DMS153 treated with DMSO at 0.1 percent for 48 hours (cell line): ENCODE measurements around the gene MIA2.
"Not testable (repeated sequence)": the region's sequence is repeated elsewhere in the genome, so short reads cannot be mapped to it uniquely, and the experiment has no call there.

Experiments
- DNase-seq: peaks from one replicate; lab custom pipeline; 2025; ENCODE audit not compliant: unreplicated experiment; lab: John Stamatoyannopoulos, UW

Gene MIA2

DNA sequence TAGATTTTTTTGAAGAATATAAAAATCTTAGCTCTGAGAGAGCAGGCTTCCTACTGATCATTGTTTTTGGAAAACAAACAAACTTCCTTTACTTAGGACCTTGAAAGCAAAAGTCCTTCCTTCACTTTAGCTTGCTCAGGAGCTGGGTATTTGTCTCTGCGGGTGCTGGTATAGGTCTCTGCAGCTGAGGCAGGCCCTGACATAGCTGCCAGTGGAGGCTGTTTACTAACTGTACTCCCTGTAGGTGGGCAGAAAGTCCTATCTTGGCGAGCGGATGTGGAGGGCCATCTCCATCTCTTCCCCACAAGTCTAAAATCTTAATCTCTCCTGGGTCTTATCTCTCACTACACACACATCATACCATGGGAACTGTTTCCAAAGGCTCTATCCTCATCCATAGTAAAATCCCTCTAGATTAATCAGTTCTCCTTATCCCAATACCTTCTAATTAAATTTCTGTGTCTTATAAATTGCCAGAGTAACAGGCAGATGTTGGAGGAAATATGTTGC lies 4.1 kb upstream of the MIA2 start:
- no peak for DNase-seq

DNA sequence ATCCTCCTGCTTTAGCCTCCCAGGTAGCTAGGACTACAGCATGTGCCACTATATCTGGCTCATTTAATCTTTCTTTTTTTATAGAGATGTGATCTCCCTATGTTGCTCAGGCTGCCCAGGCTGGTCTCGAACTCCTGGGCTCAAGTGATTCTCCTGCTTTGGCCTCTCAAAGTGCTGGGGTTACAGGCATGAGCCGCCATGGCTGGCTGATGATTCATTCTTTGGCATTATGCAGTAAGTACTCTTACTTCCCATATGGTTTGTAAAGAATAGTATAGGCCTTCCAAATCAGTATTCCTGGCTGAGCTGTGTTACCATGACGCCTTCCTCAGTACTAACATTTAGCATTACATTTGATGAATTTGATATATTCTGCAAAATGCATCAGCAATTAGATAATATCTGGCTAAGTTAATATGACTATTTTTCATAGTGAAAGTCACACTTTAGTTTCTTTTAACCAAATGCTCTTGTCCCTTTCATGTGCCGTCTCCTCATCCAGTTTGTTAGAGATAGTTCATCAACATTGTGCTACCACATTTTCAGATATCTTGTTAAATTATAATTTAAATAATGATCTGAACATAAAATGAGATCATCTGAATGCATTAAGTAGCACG lies 3.2 kb upstream of the MIA2 start:
- DNase-seq = no peak

DNA sequence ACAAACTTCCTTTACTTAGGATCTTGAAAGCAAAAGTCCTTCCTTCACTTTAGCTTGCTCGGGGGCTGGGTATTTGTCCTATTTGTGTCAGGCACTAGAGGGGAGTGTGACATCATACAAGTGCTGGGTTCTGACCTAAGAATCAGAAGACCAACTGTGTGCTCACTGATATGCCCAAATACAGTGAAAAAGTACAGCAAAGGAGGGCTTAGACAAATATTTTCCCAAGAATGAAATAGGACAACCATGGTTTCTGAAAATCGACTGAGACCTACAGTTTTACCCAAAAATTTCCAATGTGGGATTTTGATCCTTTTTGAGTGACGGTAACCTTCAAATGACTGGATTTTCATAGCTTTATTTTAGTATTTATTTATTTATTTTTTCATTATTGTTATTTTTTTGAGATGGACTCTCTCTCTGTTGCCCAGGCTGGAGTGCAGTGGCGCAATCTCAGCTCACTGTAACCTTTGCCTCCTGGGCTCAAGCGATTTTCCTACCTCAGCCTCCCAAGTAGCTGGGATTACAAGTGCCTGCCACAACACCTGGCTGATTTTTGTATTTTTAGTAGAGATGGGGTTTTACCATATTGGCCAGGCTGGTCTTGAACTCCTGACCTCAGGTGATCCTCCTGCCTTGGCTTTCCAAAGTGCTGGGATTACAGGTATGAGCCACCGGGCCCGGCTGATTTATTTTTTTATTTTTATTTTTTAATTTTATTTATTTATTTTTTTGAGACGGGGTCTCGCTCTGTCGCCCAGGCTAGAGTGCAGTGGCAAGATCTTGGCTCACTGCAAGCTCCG lies 1.8 kb upstream of the MIA2 start:
- DNase-seq = not testable (repeated sequence)

DNA sequence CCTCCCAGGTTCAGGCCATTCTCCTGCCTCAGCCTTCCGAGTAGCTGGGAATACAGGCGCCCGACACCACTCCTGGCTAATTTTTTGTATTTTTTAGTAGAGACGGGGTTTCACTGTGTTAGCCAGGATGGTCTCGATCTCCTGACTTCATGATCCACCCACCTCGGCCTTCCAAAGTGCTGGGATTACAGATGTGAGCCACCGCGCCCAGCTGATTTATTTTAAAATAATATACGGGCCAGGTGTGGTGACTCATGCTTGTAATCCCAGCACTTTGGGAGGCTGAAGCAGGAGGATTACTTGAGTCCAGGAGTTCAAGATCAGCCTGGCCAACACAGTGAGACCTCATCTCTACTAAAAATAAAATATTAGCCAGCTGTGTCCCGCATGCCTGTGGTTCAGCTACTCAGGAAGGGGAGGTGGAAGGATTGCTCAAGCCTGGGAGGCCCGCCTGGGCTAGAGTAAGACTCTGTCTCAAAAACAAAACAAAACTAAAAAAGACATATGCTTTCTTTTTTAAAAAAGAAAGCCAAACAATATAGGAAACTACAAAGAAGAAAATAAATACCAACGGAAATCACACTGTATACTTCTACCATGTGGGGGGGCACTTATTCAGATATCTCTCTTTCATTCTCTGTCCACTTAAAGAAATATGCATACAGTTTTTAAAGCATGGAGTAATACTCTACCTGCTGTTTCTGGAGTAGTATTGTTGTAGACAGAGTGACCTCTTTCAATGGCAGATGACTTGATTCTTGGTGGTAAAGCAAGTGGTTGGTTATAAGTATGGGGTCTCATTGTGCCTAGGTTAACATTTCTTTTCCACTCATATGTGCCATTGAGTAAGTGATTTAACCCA lies 930 bp upstream of the MIA2 start:
- no peak for DNase-seq

- not testable (repeated sequence) for DNase-seq
Observed at GRCh38 chr14:39234986-39235385, 1.3 kb downstream of the MIA2 start.

DNA sequence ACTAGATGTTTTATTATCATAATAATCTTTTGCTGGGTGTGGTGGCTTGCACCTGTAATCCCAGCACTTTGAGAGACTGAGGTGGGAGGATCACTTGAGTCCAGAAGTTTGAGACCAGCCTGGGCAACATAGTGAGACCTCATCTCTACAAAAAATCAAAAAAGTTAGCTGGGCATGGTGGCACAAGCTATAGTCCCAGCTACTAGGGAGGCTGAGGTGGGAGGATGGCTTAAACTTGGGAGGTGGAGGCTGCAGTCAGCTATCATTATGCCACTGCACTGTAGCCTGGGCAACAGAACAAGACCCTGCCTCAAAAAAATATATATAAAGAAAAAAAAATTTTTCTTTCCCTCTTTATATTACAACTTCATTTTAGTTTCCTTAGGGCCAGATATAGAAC lies 1.8 kb downstream of the MIA2 start:
- DNase-seq = not testable (repeated sequence)

DNA sequence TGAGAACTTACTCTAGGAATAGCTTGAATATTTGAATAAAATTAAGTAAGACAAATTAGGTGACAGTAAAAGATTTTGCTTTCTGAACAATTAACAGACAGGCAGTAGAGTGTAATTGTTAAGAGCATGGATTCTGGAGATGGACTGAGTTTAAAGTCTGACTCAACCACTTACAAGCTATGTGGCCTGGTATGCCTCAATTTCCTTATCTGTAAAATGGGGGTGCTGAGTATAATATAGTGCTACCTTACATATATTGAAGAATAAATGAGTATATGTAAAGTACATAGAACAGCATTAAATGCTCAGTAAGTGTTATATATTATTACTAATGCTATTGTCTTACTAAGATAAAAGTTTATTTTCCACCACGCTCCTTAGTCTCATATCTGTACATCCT lies 7.1 kb downstream of the MIA2 start:
- DNase-seq = no peak

GRCh38 chr14:39241637-39242036 lies 7.9 kb downstream of the MIA2 start:
- DNase-seq = no peak

GRCh38 chr14:39243831-39244230 lies 10.1 kb downstream of the MIA2 start:
- DNase-seq = no peak

DNA sequence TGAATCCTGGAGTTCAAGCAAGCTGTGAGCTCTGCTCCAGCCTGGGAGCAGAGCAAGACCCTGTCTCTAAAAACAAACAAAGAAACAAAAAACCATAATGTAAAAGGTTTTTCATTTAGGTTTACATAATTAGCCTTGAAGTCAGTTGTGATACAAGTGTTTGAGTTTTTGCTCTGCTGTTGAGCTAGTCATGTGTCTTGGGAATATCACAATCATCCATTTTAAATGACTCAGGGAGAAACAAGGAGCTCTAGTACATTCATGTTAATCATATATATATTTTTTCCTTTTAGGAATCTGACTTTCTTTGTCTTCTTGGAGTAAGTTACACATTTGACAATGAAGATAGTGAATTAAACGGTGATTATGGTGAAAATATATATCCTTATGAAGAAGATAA lies 12.9 kb downstream of the MIA2 start:
- no peak for DNase-seq

- DNase-seq = no peak
Observed at GRCh38 chr14:39247256-39247655, 13.5 kb downstream of the MIA2 start.

GRCh38 chr14:39251547-39251946 lies 17.8 kb downstream of the MIA2 start:
- DNase-seq = no peak

DNA sequence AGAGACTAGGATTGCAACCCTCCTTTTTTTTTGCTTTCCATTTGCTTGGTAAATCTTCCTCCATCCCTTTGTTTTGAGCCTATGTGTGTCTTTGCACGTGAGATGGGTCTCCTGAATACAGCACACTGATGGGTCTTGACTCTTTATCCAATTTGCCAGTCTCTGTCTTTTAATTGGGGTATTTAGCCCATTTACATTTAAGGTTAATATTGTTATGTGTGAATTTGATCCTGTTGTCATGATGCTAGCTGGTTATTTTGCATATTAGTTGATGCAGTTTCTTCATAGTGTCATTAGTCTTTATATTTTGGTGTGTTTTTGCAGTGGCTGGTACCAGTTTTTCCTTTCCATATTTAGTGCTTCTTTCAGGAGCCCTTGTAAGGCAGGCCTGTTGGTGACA lies 23.7 kb downstream of the MIA2 start:
- not testable (repeated sequence) for DNase-seq

DNA sequence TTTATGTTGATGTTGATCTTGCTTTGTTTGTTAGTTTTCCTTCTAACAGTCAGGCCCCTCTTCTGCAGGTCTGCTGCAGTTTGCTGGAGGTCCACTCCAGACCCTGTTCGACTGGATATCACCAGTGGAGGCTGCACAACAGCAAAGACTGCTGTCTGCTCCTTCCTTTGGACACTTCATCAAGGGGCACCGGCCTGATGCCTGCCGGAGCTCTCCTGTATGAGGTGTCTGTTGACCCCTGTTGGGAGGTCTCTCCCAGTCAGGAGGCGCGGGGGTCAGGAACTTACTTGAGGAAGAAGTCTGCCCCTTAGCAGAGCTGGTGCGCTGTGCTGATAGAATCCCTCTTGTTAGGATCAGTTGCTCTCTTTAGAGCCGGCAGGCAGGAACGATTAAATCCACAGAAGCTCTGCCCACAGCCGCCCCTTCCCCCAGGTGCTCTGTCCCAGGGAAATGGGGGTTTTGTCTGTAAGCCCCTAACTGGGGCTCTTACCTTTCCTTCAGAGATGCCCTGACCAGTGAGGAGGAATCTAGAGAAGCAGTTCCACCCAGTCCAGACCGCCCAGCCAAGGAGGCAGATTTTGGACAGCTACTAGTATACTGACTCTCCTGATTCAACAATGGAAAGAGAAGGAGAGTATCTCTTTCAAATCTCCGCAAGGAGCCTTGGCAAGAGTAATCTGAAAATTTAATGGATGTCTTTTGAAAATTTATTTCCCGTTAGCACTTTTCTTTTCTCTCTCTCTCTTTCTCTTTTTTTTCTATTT lies 25.2 kb downstream of the MIA2 start:
- no peak for DNase-seq

DNA sequence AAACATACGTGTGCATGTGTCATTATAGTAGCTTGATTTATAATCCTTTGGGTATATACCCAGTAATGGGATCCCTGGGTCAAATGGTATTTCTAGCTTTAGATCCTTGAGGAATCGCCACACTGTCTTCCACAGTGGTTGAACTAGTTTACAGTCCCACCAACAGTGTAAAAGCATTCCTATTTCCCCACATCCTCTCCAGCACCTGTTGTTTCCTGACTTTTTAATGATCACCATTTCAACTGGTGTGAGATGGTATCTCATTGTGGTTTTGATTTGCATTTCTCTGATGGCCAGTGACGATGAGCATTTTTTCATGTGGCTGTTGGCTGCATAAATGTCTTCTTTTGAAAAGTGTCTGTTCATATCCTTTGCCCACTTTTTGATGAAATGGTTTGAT lies 26.4 kb downstream of the MIA2 start:
- not testable (repeated sequence) for DNase-seq

- not testable (repeated sequence) for DNase-seq
Observed at GRCh38 chr14:39262214-39262613, 28.5 kb downstream of the MIA2 start.

DNA sequence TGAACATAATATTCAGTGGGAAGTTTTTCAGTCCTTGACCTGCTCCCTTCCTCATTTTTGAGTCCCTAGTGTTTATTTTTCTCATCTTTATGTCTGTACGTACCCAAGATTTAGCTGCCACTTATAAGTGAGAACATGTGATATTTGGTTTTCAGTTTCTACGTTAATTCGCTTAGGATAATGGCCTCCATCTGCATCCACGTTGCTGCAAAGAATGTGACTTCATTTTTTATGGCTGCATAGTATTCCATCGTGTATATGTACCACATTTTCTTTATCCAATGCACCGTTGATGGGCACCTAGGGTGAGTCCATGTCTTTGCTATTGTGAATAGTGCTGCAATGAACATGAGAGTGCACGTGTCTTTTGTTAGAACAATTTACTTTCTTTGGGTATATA lies 30.3 kb downstream of the MIA2 start:
- DNase-seq = no peak

GRCh38 chr14:39264558-39264957 lies 30.8 kb downstream of the MIA2 start:
- DNase-seq = no peak

DNA sequence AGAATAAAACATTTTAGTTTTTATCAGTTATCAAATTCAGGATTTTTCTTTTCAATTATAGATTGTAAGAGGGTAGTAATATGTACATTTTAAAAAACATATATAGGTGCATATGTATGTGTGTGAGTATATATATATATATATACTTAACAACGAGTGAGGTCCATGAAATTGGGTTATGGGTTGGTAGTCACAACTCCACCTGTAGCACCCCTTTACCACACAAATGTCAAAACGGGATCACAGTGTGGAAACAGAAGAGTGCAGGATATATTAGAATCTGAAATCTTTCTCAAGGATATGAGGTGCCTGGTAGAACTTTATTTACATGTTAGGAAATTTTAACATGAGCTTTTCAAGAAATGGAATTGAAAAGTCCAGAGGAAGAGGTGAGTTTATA lies 31.3 kb downstream of the MIA2 start:
- peak; percentile 10 for DNase-seq

- peak; percentile 38 for DNase-seq
Observed at GRCh38 chr14:39265806-39266524, 32.2 kb downstream of the MIA2 start.
